SK-N-MC (cell line): ENCODE measurements around the gene LYRM7.

Source experiments
- DNase-seq: peaks from one replicate; pipeline ENCODE4 v3.0.0-alpha.2; 2011; ENCODE audit warnings: low read depth, low spot score
- H3K27ac ChIP-seq: fragments of 200-600 bp; sonication (generic); 2 replicates; pipeline ENCODE4 v1.5.1; 2016; ENCODE audit warnings: mixed run types
- H3K36me3 ChIP-seq: fragments of 200-600 bp; sonication (generic); 2 replicates; pipeline ENCODE4 v1.6.1; 2017; ENCODE audit warnings: antibody characterized with exemption, low read length, mixed read lengths; ENCODE audit not compliant: insufficient read depth
- H3K4me3 ChIP-seq: fragments of 200-600 bp; sonication (generic); 2 replicates; pipeline ENCODE4 v1.5.1; 2016
- H3K9ac ChIP-seq: fragments of 200-600 bp; sonication (generic); 2 replicates; pipeline ENCODE4 v1.8.0; 2017; ENCODE audit warnings: mixed run types, mixed read lengths; ENCODE audit not compliant: insufficient read length
- H3K9me3 ChIP-seq: fragments of 200-600 bp; sonication (generic); 2 replicates; pipeline ENCODE4 v1.6.1; 2017; ENCODE audit warnings: low read depth, mild to moderate bottlenecking, antibody characterized with exemption, low read length, moderate library complexity, mixed read lengths
- EZH2 ChIP-seq: fragments of 200-600 bp; sonication (generic); IDR thresholded peaks from one replicate; pipeline ENCODE4 v1.6.1; 2017; ENCODE audit warnings: antibody characterized with exemption
- FOXP2 ChIP-seq: optimal IDR thresholded peaks from 2 replicates; pipeline ENCODE3; 2011; ENCODE audit warnings: mild to moderate bottlenecking, moderate library complexity; ENCODE audit not compliant: insufficient read depth; ENCODE audit errors: extremely low read length, control extremely low read depth
- POLR2AphosphoS5 ChIP-seq: IDR thresholded peaks from 2 replicates; pipeline ENCODE4 v1.6.1; 2012; ENCODE audit warnings: mild to moderate bottlenecking, low read depth, low read length, borderline replicate concordance

The LYRM7 gene

GRCh38 chr5:131209506-131210150 is 38.9 kb downstream of the LYRM7 start:
- DNase-seq = no peak
- Histone ChIP-seq H3K9me3 (no peaks in the 10 kb centered on the region), H3K36me3 (no peaks in the 10 kb centered on the region), H3K4me3 (no peak overlapping the region), H3K9ac (no peak overlapping the region), H3K27ac (no peak overlapping the region)
- TF ChIP-seq POLR2AphosphoS5 (no peak), FOXP2 (no peak), EZH2 (no peak)

GRCh38 chr5:131210151-131210510 is 39.4 kb downstream of the LYRM7 start:
- Histone ChIP-seq H3K36me3 (no peaks in the 10 kb centered on the region), H3K9ac (no peak overlapping the region), H3K4me3 (no peak overlapping the region), H3K9me3 (no peaks in the 10 kb centered on the region), H3K27ac (0 out of 2 replicates have a peak overlapping the region, but pooled peaks have one; percentile 40)
- no peak for TF ChIP-seq POLR2AphosphoS5
- TF ChIP-seq EZH2 = no peak
- TF ChIP-seq FOXP2 = no peak
- no peak for DNase-seq

GRCh38 chr5:131211669-131212068 is 40.9 kb downstream of the LYRM7 start:
- no peaks in the 10 kb centered on the region for H3K9me3 ChIP-seq
- H3K9ac ChIP-seq = no peak overlapping the region
- H3K4me3 ChIP-seq = no peak overlapping the region
- TF ChIP-seq POLR2AphosphoS5 (no peak), EZH2 (no peak), FOXP2 (no peak)
- no peak for DNase-seq
- H3K36me3 ChIP-seq = no peaks in the 10 kb centered on the region
- H3K27ac ChIP-seq = no peak overlapping the region

GRCh38 chr5:131212471-131213021 is 41.8 kb downstream of the LYRM7 start:
- Histone ChIP-seq H3K9me3 (no peaks in the 10 kb centered on the region), H3K9ac (no peak overlapping the region), H3K27ac (no peak overlapping the region), H3K36me3 (no peaks in the 10 kb centered on the region), H3K4me3 (no peak overlapping the region)
- no peak for DNase-seq
- TF ChIP-seq POLR2AphosphoS5 = no peak
- no peak for TF ChIP-seq FOXP2
- no peak for TF ChIP-seq EZH2

GRCh38 chr5:131214609-131215227 is 44.0 kb downstream of the LYRM7 start:
- no peak overlapping the region for H3K4me3 ChIP-seq
- no peak overlapping the region for H3K9ac ChIP-seq
- H3K36me3 ChIP-seq = no peaks in the 10 kb centered on the region
- no peak overlapping the region for H3K27ac ChIP-seq
- DNase-seq = no peak
- no peaks in the 10 kb centered on the region for H3K9me3 ChIP-seq
- TF ChIP-seq FOXP2 (no peak), POLR2AphosphoS5 (no peak), EZH2 (no peak)

GRCh38 chr5:131217791-131218190 is 47.0 kb downstream of the LYRM7 start:
- no peak overlapping the region for H3K27ac ChIP-seq
- TF ChIP-seq FOXP2 (no peak), EZH2 (no peak), POLR2AphosphoS5 (no peak)
- no peak overlapping the region for H3K9ac ChIP-seq
- no peak overlapping the region for H3K4me3 ChIP-seq
- DNase-seq = no peak
- no peaks in the 10 kb centered on the region for H3K9me3 ChIP-seq
- H3K36me3 ChIP-seq = no peaks in the 10 kb centered on the region

- H3K27ac ChIP-seq = no peak overlapping the region
- no peak for DNase-seq
- no peaks in the 10 kb centered on the region for H3K9me3 ChIP-seq
- TF ChIP-seq POLR2AphosphoS5 (no peak), FOXP2 (no peak), EZH2 (no peak)
- H3K9ac ChIP-seq = no peak overlapping the region
- H3K36me3 ChIP-seq = no peaks in the 10 kb centered on the region
- H3K4me3 ChIP-seq = no peak overlapping the region
These were observed 47.6 kb downstream of the LYRM7 start for GRCh38 chr5:131218392-131218791.

GRCh38 chr5:131220566-131220965 is 49.8 kb downstream of the LYRM7 start:
- Histone ChIP-seq H3K4me3 (no peak overlapping the region), H3K27ac (no peak overlapping the region)
- no peak for TF ChIP-seq FOXP2

More at GRCh38 chr5:131220566-131220965, 49.8 kb downstream of the LYRM7 start:
- DNase-seq = no peak
- H3K9me3 ChIP-seq = no peaks in the 10 kb centered on the region
- no peak overlapping the region for H3K9ac ChIP-seq
- H3K36me3 ChIP-seq = no peaks in the 10 kb centered on the region
